HEK293 (cell line): ENCODE measurements around the gene NPTXR.
A peak's percentile ranks its signal among the peaks of the same experiment; 100 is the strongest.

Experiments used
- CTCF ChIP-seq: fragments of 450-650 bp; formaldehyde crosslinking; IDR thresholded peaks from 2 replicates; pipeline ENCODE4 v1.5.1; 2016; ENCODE audit warnings: missing biosample characterization, missing genetic modification characterization
- PRDM4 ChIP-seq: fragments of 450-650 bp; formaldehyde crosslinking; IDR thresholded peaks from 2 replicates; pipeline ENCODE4 v1.5.1; 2017; ENCODE audit warnings: missing biosample characterization, missing genetic modification characterization
- SETDB1 ChIP-seq: IDR thresholded peaks from one replicate; pipeline ENCODE4 v1.6.1; 2017; ENCODE audit warnings: mild to moderate bottlenecking, low read length, moderate library complexity, mixed read lengths; ENCODE audit not compliant: insufficient read length
- ZNF132 ChIP-seq: fragments of 450-650 bp; formaldehyde crosslinking; IDR thresholded peaks from 2 replicates; pipeline ENCODE4 v1.5.1; 2017; ENCODE audit warnings: missing biosample characterization, missing genetic modification characterization, borderline replicate concordance
- ZNF654 ChIP-seq: fragments of 450-650 bp; formaldehyde crosslinking; IDR thresholded peaks from 2 replicates; pipeline ENCODE4 v1.5.1; 2016; ENCODE audit warnings: low read depth, missing biosample characterization, missing genetic modification characterization
- ZNF660 ChIP-seq: fragments of 450-650 bp; IDR thresholded peaks from 2 replicates; pipeline ENCODE4 v1.5.1; 2018; ENCODE audit warnings: missing biosample characterization, mild to moderate bottlenecking, missing genetic modification characterization
- ZNF776 ChIP-seq: fragments of 450-650 bp; formaldehyde crosslinking; IDR thresholded peaks from 2 replicates; pipeline ENCODE4 v1.5.0; 2017; ENCODE audit warnings: missing biosample characterization, missing genetic modification characterization, borderline replicate concordance
- TF ChIP-seq, protein P1 (sequence below): fragments of 450-650 bp; formaldehyde crosslinking; IDR thresholded peaks from 2 replicates; pipeline ENCODE4; 2016; ENCODE audit warnings: missing biosample characterization, missing genetic modification characterization

- TF ChIP-seq ZNF654 (tag by site-specific recombination) (no peak), CTCF (no peak), ZNF660 (peak; percentile 73; the same call in 1 of the 2 replicates), ZNF776 (tag by site-specific recombination) (no peak), ZNF132 (tag by site-specific recombination) (no peak), SETDB1 (no peak), PRDM4 (tag by site-specific recombination) (no peak)
- TF ChIP-seq, protein P1, sequence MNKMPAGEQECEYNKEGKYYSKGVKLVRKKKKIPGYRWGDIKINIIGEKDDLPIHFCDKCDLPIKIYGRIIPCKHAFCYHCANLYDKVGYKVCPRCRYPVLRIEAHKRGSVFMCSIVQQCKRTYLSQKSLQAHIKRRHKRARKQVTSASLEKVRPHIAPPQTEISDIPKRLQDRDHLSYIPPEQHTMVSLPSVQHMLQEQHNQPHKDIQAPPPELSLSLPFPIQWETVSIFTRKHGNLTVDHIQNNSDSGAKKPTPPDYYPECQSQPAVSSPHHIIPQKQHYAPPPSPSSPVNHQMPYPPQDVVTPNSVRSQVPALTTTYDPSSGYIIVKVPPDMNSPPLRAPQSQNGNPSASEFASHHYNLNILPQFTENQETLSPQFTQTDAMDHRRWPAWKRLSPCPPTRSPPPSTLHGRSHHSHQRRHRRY, result no peak
These were observed 7.4 kb upstream of the NPTXR start for GRCh38 chr22:38850941-38851849.
